ENCODE data around the gene CACNA2D4.

The CACNA2D4 gene

DNA sequence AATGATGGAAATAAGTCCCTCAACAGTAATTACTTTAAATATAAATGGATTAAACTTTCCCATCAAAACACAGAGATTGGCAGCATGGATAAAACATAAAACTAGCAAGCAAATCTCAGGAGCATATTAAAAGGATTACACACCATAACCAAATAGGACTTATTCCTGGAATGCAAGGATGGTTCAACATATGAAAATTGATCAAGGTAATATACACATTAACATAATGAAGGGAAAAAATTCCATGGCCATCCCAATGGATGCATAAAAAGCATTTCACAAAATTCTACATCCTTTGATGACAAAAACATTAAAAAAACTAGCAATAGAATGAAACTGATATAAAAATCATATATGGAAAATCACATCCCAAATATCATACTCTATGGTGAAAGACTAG, 13.6 kb downstream of the CACNA2D4 start:
- no peak overlapping the region for H3K4me3 ChIP-seq (ENCODE audit: low read depth, low read length)
- no peak for DNase-seq (ENCODE audit: low read depth)

DNA sequence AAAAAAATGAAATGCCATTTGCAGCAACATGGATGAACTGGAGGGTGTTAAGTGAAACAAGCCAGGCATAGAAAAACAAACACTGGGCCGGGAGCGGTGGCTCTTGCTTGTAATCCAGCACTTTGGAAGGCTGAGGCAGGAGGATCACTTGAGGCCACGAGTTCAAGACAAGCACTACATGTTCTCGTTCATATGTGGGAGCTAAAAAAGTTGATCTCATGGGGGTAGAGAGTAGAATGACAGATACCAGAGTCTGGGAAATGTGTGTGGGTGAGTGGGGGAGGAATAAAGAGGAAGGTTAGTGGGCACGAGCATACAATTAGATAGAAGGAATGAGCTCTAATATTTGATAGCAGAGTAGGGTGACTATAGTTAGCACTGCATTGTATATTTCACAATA, 21.5 kb downstream of the CACNA2D4 start:
- no peak for DNase-seq (ENCODE audit: low read depth)
- H3K4me3 ChIP-seq (ENCODE audit: low read depth, low read length): no peak overlapping the region

DNA sequence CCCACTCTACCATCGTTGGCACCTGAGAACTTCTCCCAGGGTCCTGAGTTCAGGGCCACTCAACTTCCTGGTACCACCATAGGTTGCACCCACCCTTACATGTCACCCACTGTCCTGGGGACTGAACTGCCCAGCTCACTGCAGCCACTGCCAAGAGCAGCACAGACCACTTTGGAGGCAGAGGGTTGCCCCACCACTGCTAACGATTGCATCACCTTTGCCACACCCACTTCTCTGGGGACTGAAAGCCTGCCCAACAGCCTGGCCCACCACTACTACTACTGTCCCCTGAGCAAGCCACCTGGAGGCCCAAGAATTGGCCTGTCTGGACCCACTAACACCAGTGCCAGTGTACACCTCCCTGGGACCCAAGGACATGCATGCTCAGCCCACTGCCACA, 27.6 kb downstream of the CACNA2D4 start:
- DNase-seq (ENCODE audit: low read depth): no peak
- H3K4me3 ChIP-seq (ENCODE audit: low read depth, low read length): no peak overlapping the region

DNA sequence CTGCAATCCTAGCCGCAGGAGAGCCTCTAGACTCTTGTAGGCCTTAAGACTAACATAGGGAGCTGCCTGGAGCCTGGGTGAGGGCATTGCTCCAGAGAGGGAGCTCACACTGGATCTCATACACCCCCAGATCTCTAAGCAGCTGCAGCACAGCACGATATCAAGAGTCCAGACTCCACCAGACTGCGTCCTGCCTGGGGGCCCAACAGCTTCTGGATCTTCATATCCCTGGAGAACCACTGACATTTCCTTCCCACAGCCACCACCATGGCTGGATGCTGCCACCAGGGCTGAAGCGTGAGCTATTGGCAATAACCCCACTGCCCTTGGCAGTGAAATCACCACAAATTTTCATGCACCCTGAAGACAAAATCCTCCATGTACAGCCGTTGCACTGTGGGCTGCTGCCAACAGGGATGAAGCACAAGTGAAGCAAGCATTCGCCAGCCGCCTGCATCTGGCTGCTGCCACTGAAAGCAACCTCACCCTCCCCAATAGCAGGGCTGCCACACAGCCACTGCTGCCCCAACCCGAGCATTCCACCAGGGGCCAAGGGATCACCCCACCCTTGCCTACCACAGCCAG, 28.2 kb downstream of the CACNA2D4 start:
- H3K4me3 ChIP-seq (ENCODE audit: low read depth, low read length): no peak overlapping the region
- no peak for DNase-seq (ENCODE audit: low read depth)

DNA sequence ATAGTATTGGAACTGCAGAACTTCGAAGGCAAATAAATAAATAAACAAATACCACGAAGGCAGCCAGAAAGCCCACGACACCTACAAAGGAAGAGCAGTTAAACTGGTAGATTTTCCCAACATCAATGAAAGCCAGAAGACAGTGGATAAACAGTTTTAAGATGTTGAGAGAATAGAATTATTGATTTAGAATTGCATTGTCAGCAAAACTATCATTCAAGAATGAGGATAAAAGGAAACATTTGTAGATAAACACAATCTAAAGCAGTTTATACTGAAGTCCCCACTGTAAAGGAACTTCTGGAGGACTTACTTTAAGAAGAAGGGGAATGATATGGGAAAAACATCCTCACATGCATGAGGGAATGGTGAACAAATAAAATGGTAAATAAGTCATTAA, 29.5 kb downstream of the CACNA2D4 start:
- no peak overlapping the region for H3K4me3 ChIP-seq (ENCODE audit: low read depth, low read length)
- DNase-seq (ENCODE audit: low read depth): no peak

DNA sequence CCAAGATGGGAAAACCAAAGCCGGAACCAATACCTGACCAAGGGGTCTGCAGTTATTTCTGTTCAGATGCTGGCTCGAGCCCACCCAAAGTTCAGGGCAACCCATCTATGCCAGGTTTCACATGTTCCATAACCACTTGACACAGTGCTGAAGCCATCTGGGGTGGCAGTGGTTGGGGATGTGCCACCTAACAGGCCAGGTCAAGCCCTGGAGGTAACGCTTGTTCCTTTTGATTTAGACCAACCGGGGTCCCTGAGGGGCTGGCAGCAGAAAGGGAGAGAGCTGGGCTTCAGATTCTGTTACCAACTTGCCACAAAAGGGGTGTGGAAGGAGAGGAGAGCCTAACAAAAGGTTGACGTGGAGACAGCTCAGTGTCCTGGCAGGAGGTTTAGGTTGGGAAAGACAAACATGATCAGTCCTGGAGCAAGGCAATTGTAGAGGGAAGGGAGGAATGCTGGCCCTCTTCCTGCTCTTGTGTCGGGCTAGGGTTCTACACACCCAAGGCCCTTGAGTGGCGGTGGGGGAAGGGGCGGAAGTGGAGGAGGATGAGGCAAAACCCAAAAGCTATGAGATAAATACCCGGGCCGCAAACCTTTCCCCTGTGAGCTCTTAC, 31.9 kb downstream of the CACNA2D4 start:
- DNase-seq (ENCODE audit: low read depth): no peak
- no peak overlapping the region for H3K4me3 ChIP-seq (ENCODE audit: low read depth, low read length)

DNA sequence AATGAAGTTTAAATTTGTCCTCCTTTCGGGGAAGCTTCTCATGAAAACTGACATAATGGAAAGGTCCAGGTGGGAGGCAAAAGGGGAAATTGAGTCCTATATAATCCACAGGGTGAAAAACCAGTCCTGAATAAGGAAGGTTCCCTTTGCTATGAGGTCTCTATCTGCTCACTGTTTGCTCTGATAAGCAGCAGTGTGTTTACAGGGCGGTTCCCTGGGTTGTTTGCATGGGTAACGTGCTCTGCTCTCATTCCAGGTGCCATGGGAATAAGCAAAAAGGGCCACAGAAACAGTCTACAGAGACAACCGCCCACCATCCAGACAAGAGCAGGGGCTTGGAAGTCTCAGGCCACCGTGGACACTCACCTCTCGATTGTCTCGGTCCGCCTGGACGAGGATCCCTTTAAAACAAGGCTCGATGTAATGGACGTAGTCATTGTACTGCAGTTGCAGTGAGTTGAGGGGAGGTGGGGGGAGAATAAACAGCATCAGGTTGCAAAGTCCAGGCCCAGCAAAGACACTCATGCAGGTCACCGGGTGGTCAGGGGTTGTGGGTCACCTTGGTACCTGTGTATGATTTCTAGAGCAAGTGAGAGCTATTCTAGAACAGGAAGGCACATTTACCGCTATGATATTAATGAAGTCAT, 32.7 kb downstream of the CACNA2D4 start:
- H3K4me3 ChIP-seq (ENCODE audit: low read depth, low read length): no peak overlapping the region
- DNase-seq (ENCODE audit: low read depth): no peak

DNA sequence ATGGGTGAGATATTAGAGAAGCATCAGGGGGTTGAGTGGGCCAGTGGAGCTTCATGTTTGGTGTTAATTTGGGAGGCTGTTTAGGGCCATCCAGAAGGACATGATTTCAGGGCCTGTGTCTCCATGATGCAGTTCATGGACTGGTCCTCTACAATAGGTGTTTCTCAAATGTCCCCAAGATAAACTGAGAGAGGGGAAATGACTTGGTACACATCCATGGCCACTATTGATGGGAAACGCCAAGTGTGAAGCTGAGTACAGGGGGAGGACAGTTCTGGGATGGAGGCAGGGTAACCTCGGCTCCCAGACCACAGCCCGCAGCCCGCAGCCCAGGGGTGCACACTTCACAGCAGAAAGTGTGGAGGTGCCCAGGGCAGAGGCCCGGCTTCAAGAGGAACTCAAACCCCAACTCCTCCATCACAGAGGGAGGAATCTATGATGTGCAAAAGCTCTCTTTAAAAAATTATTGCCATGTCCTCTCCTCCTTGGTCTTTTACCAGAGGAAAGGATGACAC, 33.3 kb downstream of the CACNA2D4 start:
- no peak for DNase-seq (ENCODE audit: low read depth)

DNA sequence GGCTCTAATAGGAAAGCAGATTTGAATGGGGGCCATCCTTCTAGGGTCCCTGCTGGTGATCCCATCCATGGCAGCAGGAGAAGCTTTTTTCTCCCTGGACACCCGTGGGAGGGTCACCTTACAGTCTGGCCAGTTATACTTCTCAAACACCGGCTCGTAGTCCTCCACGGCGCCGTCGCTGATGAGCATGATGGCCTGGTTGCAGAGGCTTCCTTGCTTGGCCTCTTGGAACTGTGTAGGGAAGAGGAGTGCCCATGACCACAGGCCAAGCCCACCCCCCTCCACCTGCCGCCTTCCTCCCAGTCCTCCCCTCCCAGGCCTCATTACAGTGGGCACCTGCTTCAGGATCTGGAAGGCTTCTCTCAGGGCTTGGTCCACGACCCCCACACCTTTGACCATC, 33.8 kb downstream of the CACNA2D4 start:
- H3K4me3 ChIP-seq (ENCODE audit: low read depth, low read length): no peak overlapping the region
- no peak for DNase-seq (ENCODE audit: low read depth)

More for the DNA sequence above, 33.3 kb downstream of the CACNA2D4 start:
- no peak overlapping the region for H3K4me3 ChIP-seq (ENCODE audit: low read depth, low read length)

DNA sequence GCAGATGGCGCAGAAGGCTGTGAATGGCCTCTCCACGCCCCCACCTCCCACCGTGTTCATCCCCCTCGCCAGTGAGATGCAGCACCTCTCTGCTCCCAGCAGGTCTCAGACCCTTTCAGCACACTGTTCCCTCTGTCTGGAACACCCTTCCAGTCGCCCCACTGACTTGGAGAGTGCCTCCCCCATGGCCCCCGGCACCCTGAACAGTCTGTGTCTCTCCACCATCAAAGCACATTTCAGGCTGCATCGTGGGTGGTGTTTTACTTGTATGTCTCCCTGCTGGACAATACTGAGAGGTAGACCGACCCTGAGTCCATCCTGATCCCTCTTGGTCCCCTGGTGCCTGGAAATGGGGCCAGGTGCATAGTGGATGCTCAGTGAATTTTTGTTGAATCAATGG, 34.9 kb downstream of the CACNA2D4 start:
- no peak for DNase-seq (ENCODE audit: low read depth)
- H3K4me3 ChIP-seq (ENCODE audit: low read depth, low read length): no peak overlapping the region

DNA sequence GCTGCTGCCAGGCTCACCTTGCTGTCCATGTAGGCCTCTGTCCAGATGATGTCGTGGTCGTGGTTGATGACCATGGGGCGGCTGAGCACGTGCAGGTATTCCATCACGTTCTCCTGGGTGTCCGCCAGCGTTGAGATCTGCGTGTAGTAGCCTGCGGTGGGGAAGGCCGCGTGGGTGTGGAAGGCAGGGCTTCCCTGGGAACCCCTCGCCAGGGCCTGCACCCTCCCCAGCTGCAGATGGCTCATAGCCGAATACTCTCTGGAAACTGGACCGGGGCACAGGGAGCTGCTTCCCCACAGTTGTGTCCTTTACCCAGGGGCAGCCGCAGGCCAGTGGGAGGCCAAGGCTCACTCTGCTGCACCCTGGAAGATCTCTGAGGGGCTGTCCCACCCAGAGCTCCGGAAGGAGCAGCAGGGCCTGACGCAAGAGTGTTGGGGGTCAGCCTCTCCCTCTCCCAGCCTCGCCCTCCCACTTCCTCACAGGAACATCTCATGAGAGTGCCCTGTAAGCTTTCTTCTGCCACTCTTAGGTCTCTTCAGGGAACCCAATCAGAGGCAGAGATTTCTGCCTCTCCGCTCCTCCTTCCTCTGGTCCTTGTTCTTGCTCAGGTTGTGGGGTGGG, 35.5 kb downstream of the CACNA2D4 start:
- no peak for DNase-seq (ENCODE audit: low read depth)
- no peak overlapping the region for H3K4me3 ChIP-seq (ENCODE audit: low read depth, low read length)

DNA sequence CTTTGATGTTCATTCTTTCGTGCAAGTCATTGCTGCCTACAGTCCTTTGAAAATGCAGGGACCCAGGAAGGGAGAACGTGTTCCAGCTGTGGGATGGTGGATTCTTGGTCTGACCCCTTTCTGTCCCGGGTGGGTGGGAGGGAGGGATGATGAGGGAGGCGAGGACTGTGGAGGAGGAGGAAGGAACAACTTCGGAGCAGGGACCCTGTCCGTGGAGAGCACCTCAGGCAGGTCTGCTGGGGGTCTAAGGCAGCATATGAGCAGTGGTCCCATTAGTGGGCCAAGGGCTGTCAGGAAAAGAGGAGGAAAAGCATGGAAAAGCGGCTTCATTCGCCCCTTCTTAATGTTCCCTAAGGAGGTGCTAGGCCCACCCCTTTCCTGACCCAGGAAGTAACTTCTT, 36.0 kb downstream of the CACNA2D4 start:
- H3K4me3 ChIP-seq (ENCODE audit: low read depth, low read length): no peak overlapping the region
- no peak for DNase-seq (ENCODE audit: low read depth)

DNA sequence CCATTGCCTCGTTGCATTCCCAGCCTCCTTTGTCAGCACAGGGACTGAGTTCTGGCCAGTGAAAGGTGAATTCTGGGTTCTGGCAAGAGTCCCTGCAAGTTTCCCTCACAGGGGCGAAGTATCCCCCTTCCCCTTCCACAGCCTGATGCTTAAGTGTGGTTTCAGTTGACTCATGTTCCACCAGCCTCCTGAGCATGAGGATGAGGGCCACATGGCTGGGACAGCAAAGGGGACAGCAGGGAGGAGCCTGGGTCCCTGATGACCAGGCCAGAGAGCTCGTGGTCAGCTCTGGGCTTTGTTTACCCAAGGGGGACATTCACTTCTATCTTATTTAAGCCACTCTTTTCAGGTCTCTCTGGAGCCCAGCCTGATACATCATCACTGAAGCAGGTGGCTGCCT, 36.5 kb downstream of the CACNA2D4 start:
- DNase-seq (ENCODE audit: low read depth): no peak
- H3K4me3 ChIP-seq (ENCODE audit: low read depth, low read length): no peak overlapping the region

DNA sequence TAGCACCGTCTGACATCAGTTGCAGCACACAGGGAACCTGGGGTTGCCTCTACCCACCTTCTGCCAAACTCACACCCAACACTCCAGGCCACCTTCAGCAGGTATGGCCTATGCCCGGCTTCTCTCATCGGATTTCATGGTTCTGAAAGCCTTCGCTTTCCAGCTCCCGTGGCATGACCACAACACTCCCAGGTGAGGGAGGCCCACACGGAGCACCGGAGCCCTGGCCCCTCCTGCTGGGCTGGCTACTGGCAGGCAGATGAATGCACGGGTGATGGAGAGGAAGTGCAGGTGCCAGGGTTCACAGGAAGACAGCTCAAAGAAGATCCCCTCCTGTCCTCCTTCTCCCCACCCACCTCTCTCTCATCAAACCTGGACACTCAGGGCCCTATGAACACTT, 37.2 kb downstream of the CACNA2D4 start:
- H3K4me3 ChIP-seq (ENCODE audit: low read depth, low read length): no peak overlapping the region
- no peak for DNase-seq (ENCODE audit: low read depth)

DNA sequence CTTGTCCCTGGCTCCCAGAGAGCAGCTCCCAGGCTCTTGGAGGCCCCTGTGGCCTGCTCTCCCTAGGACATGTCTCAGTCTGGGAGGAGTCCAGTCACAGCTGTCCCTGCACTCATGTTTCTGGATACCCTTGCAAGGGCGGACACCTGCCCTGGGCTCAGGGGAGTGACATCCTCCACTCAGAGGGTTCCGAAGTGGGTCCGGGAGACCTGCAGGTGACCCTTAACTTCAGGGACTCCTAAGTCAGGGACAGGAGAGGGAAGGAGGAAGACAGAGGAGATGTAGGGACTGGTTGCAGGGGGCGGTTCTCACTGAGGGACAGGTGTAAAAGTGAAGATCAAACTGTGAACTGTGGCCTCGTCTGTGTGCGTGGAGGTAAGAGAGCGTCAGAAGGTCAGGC, 37.6 kb downstream of the CACNA2D4 start:
- no peak overlapping the region for H3K4me3 ChIP-seq (ENCODE audit: low read depth, low read length)
- no peak for DNase-seq (ENCODE audit: low read depth)

DNA sequence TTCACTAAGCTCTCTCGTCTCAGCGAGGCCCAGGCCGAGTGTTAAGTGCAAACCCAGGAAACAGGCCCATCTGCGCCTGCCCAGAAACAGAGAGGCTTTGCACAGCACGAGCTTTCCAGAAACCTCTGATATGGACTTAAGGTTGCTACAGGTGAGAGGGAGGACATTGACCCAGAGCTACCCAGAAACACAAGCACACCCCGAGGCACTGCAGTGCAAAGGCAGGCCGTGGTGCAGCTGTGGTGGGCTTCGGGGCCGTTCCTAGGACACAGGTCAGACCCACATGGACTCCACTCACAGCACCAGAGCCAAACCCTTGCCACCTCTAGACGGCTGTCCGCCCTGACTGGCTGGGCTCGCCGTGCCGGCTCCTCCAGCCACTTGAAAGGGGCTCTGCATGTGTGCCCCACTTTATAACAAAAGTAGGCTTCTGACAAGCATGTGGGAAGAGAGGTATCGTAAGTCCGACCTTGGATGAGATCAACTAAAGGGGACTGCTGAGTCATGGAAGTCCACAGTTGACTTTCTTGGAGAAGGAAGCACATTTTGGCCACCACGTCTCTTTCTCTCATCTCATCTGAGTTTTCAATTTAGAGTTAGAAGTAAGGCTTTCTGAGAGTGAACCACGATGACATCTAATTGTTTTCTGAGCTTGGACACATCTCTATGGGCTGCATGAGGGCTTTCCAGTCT, 38.2 kb downstream of the CACNA2D4 start:
- DNase-seq (ENCODE audit: low read depth): no peak
- H3K4me3 ChIP-seq (ENCODE audit: low read depth, low read length): no peak overlapping the region

DNA sequence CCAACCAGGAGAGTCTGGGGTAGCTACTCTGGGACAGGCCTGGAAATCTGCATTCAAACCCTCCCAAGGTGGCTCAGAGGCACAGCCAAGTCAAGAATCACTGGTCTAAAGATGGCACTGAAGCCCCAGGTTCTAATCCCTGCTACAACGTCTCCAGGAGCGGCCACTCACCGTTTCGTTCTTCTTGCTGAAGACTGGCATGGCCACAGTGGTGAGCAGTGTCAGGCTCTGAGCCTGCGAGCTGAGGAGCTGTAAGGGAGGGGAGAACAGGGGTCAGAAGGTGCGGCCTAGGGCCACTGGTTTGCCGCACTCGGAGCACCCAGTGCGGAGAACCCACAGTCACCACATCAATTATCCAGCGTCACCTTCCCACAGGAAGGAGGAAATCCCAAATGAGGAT, 38.8 kb downstream of the CACNA2D4 start:
- no peak for DNase-seq (ENCODE audit: low read depth)
- H3K4me3 ChIP-seq (ENCODE audit: low read depth, low read length): no peak overlapping the region

DNA sequence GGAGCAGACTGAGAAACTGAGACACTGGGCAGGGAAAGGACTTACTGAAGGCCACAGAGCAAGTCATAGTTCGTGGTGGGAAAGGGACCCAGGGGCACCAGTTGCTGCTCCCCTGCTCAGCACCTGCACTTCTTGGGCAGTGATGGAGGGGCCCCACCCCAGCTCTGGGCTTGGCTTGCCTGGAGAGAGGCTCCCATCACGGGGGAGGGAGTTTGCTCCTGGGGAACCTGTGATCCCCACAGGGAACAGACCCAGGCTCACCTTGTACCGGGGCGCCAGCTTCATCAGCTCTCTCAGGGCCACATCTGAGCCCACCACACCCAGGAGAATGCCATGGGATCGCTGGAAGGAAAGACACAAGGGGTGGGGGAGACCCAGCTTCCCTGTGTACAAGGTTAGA, 39.8 kb downstream of the CACNA2D4 start:
- no peak for DNase-seq (ENCODE audit: low read depth)
- H3K4me3 ChIP-seq (ENCODE audit: low read depth, low read length): no peak overlapping the region

DNA sequence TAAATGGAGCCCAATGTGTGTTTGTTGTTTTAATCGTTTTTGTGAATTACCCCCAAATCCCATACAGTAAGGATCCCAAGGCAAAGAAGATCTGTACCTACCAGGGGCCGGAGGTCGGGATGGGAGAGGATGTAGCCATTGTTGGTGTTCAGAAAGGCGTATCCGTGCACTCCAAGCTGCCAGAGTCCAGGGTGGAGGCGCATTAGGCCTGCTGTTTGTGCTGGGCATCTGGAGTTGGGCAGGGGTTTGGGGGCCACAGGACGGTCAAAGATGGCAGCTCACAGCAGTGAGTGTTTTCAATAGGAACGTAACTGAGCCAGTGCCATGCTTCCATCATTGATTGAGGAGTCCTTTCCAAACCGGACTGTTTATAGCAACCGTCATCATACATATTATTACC, 40.2 kb downstream of the CACNA2D4 start:
- no peak overlapping the region for H3K4me3 ChIP-seq (ENCODE audit: low read depth, low read length)
- no peak for DNase-seq (ENCODE audit: low read depth)

Data from skeletal muscle cell (primary cell).